Activated CD4-positive, alpha-beta T cell treated with anti-CD3 and anti-CD28 coated beads, Interleukin-2, amount 50 U/mL, for 1 hour (primary cell): ENCODE results near the gene CNRIP1.
"Not testable (repeated sequence)": the region's sequence is repeated elsewhere in the genome, so short reads cannot be mapped to it uniquely, and the experiment has no call there.

ENCODE experiments used
- DNase-seq: peaks from one replicate; pipeline ENCODE4 v3.0.0-alpha.2; 2020

The CNRIP1 gene

DNA sequence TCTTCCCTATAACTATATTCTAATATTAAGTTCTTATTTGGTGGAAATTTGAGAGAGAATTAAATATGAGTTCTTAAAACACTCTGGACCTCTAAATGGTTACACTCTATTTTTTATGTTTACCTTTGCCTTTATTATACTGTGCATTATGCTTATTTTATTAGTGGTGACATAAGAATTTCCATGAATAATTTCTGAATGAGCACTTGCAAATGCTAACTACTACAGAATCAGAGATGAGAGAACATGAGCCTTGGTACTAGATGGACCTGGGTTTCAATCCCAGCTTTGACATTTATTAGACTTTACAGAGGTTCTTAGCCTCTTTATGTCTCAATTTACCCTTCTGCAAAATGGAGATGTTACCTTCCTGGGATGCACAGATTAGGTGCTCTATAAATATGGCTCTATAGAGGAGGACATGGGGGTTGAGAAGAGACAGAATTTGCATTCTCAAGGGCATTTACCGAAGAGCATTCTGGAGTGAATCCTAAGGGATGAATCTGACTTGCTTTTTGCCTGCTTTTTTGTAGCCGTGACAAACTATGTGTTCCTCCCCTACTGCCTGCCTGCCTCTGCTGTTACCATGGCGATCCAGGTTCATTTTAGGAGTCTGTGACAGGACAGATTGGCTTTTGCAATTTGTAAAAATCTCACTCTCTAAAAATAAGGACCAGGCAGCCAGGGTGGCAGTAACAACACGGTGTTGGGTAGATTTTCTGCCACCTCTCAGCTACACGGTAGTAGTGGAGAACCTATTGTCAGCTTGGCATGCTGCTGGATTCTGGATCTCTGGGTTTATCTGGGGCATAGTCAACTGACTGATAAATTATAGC is 20.7 kb upstream of the CNRIP1 start:
- DNase-seq = no peak

GRCh38 chr2:68336192-68336591 is 16.4 kb upstream of the CNRIP1 start:
- no peak for DNase-seq

DNA sequence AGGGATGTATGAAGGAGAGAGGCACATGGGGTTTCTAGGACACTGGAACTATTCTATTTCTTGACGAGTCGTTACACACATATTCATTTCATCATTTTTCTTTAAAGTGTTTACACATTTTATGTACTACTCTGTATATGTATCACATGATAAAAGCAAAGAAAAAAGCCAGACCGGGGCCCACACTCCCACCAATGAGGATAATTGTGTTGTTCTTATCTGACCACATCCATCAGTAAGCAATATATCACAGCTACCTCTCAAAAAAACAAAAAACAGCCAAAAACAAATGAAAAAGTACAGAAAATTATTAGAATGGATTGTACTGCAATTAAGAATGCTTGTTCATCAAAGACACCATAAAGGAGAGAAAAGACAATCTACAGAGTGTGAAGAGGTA is 14.2 kb upstream of the CNRIP1 start:
- DNase-seq = no peak

DNA sequence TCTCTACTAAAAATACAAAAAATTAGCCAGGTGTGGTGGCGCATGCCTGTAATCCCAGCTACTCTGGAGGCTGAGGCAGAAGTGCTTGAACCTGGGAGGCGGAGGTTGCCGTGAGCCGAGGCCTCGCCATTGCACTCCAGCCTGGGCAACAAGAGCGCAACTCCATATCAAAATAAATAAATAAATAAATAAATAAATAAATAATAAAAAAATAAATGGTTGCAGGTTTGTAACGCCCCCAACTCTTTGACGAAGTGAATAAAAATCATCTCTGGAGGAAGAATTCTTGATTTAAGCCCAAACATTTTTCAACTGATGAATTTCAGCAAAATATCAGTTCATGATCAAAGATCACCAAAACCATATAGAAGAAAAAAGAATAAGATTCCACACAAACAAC is 13.3 kb upstream of the CNRIP1 start:
- no peak for DNase-seq

DNA sequence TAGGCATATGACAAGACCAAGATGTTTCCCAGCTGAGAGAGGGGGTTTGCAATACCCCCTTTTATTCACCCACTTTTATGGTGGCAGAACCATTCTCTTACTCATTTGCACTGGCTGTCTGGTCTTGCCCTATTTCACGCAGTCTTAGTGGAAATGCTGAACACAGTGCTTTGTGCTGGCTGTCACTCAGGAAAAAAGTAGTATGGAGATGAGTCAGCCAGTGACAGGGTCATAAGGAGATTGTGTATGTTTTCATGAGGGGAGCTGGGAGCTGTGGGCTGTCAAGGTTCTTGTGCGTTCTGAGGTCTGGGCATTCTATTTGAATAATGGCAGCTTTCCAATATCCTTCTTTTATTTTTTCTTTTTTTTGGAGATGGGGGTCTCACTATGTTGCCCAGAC is 10.9 kb upstream of the CNRIP1 start:
- DNase-seq = no peak

DNA sequence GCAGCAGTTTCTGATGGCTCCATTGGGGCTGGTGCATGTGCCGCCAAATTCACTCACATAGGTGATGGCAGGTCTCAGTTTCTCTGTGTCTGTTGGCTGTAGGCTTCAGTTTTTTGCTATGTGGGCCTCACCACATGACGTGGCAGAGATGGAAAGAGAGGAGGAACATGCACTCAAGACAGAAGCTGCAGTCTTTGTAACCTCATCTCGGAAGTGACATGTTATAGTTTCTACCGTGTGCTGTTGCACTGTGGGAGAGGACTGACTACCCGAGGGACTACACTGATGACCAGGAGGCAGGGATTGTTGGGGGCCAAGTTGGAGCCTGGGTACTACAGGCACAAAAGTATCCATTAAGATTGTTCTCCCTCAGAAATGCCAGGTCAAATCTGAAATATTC is 9.2 kb upstream of the CNRIP1 start:
- no peak for DNase-seq

DNA sequence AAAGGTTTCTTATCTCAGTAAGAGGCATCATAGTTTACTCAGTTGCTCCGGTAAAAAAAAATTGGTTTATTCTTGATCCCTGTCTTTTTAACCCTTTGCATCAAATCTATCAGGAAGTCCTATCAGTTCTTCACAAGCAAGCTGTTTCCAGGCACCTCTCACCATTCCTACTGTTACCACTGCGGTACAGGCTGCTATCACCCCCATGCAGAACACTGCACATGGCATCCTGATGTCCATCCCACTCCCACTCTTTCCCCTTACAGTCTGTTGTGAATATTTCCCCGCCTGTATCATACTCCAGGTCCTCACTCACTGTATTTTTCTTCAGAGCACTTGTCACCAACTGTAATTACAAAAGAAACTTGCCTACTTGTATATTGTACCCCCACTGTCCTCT is 5.3 kb upstream of the CNRIP1 start:
- DNase-seq = no peak

DNA sequence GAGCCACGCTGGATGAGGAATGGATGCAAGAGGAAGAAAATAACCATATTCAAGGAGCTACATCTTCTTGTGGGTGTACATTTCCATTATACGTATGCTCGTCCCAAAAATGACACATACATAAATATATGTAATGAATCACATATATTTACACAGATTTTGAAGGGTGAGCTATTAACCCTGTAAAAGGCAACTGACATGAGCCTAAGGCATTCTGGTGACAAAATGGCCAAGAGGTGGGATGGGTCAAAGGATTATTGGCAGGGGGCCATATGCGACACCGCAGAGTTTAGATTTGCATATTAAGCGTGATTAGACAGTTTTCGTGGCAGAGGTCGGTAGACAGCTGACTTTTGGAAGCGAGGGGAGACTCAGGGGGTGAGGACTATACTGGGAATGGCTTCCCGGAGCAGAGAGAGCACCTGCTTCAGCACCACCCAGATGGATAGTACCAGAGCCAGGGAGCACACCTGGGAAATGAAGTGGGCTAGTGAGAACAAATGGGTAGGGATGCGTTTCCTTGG is 431 bp upstream of the CNRIP1 start:
- no peak for DNase-seq

- no peak for DNase-seq
Observed at GRCh38 chr2:68318914-68319397, 793 bp downstream of the CNRIP1 start.

DNA sequence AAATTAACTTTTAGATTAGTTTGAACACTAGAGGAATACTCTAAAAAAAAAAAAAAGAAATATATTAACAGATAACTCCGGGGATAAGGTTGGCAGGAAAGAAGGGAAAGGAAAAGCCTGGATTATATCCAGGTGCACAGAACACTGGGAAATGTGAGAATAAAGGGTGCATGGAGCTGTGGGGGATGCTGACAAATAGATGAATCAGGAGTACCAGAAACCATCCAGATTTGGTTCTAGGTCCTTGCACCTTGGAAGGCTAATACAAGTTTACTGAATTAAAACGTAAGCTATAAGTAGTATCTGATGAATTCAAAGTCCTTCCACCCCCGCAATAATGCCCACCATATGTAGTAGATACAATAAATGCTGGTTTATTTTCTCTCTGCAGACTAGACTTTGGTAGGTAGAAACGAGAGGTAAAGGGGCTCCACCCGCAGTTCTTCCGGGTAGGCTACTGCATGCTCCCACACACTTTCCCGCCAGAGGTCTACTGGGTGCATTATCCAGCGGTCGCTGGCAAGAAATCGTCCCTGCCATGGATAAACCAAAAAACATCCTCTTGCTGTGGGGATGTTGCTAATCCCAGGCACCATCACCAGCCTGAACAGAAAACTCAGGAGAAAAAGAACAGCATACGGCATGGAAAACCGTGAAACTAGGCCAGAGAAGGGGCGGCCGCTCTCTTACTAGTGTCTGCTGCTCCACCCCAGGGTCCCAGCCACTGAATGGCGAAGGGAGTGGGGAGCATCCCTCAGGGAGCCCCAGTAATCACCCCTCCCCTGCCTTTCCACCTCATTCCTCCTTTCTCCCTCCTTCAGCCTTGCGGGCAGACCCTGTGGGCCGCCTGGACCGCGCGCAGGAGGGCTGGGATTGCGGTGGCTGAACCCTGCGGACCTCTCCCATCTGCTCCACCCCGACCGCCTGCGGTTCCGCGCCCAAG is 1.5 kb downstream of the CNRIP1 start:
- no peak for DNase-seq

GRCh38 chr2:68316111-68316510 is 3.6 kb downstream of the CNRIP1 start:
- DNase-seq = no peak

GRCh38 chr2:68311033-68311432 is 8.7 kb downstream of the CNRIP1 start:
- DNase-seq = no peak

- DNase-seq = no peak
Observed at GRCh38 chr2:68309426-68309825, 10.3 kb downstream of the CNRIP1 start.

GRCh38 chr2:68303902-68304272 is 15.9 kb downstream of the CNRIP1 start:
- DNase-seq = not testable (repeated sequence)

DNA sequence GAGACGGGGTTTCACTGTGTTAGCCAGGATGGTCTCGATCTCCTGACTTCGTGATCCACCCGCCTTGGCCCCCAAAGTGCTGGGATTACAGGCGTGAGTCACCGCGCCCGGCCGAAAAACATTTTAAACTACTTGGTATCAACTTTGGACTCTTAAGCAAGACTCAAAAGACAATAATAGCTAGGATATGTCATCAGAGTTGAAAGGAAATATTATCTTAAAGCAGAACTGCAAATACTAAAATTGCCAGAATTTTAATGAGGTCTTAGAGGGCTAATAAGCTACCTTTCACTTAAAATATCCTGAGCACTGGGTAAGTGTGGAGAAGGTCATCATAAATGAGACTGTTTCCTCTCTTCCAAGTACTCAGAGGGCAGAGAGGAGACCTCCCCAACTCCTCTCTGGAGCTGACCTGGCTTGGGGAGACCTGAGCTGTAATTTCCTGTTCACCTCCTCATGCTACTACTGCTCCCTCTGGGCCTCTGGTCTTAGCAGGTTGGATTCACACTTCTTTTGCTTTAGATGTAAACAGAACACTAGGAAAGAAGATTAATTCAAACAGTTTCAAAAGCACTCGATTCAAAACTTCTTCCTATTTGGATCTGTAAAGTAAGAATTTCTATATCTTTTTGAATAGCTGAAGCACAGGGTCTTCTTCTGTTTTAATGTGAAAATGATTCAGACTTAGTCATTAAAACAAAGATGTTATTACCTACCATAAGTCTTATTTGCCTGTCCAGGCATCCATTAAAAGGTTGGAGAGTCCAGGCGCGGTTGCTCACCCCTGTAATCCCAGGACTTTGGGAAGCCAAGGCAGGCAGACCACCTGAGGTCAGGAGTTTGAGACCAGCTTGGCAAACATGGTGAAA is 16.5 kb downstream of the CNRIP1 start:
- DNase-seq = no peak

DNA sequence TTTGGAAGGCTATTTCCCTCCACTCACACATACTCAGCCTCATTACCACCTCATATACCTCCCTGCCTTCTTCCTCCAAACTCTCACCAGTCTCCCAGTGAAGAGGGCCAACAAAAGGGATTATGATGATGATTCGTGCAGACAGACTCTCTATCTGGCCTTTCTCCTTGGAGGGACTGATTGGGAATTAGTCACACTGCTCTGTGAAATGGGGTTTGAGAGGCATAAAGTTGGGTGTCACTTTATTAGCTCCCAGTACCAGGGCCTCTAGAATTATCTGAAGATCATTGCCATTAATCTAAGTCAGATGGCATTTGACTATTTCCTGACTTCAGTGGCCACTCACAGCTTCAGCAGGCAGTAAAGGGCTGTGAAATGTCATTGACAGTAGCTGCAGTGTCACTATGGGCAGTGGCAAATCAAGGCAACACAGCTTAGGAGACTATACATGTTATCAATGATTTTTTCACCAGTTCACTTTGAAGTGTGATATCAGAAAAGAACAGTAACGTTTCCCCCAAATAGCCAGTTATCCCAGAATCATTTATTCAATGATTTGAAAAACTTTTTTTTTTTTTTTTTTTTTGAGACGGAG is 17.4 kb downstream of the CNRIP1 start:
- DNase-seq = no peak

GRCh38 chr2:68295516-68295915 is 24.2 kb downstream of the CNRIP1 start:
- no peak for DNase-seq

- no peak for DNase-seq
Observed at GRCh38 chr2:68294913-68295312, 24.8 kb downstream of the CNRIP1 start.

- DNase-seq = no peak
Observed at GRCh38 chr2:68294187-68294586, 25.6 kb downstream of the CNRIP1 start.

DNA sequence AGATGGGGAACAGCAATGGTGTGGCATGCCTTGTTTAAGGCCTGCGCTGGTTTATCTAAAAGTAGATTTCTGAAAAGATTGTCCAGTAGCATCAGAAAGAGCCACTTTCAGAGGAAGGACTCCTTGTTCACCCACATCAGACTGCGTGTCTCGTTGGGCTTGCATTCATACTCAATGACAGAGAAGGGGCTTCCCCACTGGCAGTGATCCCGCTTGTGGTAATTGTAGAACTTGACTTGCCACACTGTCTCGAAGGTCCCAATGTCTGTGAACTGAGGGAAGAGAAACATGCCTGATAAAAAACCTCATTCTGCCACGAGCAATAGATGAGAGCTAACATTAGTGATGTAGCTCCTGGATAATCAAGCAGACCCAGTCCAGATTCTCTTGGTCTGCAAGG is 26.0 kb downstream of the CNRIP1 start:
- no peak for DNase-seq

DNA sequence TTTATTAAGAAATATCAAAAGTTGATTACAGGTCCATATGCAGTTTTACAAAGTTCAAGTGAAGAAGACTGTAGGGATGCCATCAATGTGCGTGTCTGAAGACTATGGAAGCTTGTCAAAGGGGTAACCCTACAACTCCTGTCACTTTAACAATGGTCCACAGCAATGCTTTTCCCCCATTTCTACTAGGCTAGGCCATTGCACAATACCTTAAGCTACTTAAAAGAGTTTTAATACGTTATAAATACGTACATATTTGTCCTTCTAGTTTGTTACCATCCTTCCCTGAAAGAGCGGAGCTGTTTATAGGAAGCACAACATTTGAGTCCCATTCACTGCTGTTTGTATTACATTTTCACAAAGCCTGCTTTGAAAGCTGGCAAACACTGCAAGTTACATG is 26.7 kb downstream of the CNRIP1 start:
- DNase-seq = no peak

DNA sequence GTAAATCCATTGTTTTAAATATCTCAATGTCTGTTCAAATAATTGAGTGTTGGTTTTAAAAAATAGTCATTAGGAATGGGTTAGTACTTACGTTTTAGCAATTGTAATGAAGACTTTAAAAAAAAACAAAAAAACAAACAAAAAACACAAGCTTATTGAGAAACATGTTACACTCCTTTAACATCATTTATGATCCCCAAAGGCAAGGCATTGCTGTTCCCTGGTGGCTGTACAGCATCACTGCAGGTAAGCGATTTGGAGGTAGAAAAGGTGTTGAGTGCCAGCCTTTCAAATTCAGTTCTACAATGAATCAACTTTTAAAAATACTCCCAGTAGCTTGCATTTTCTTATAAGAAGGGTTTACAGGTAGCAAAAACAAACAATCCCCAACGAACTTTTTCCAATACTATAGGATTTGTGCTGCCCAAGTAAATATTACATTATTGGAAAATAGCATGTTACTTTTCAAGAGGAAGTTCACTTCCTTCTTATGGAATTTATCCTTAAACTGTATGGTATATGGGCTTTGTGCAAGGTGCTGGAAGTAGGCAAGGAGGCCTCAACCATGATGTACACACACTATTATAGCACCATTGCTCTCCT is 27.5 kb downstream of the CNRIP1 start:
- peak; percentile 1 for DNase-seq
